ENCODE measurements around the gene THEMIS.
"Not testable (repeated sequence)": the region's sequence is repeated elsewhere in the genome, so short reads cannot be mapped to it uniquely, and the experiment has no call there.

The THEMIS gene

DNA sequence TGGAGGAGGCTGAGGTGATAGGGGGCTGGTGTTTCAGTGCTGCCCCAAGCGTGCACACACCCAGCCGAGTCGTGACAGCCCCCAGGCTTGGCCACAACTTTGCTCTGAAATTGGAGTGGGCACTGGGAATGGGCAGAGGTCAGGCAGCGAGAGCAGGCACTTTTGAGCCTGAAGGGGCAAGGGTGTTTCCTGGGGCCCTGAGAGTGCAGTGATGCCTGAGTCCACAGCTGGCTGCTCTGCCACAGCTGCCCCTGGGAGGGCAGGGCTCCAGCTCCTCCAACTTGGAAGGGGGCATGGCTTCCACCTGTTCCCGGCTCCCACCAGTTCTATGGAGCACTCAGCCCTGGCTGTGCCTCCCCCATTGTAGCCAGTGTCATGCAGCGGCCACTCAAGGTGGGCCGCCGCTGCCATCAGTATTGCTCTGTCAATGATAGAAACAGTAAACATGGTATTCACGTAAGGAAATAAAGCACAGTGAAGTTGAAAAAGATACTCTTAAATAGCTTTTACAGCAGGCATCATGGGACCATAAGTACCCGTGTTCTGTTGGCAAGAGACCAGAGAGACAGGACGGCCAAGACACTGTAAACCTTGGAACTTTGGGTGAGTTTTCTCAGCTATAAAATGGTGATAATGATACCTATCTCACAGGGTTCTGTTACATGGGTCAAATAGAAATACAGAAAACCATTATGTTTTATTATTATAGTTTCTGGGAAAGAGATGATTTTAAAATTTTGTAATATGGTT lies 108.9 kb downstream of the THEMIS start:
- no peaks in the 10 kb centered on the region for H3K9me3 ChIP-seq (ENCODE audit: control insufficient read depth, insufficient read depth, low read length)
- H3K36me3 ChIP-seq (ENCODE audit: control insufficient read depth, insufficient read depth, low read length), result no peaks in the 10 kb centered on the region
- H3K27me3 ChIP-seq (ENCODE audit: control insufficient read depth, insufficient read depth, low read length), result no peaks in the 10 kb centered on the region
- no peaks in the 10 kb centered on the region for H3K4me1 ChIP-seq (ENCODE audit: control insufficient read depth, insufficient read depth, low read length)
- H3K4me3 ChIP-seq (ENCODE audit: low read depth, low read length), result no peak overlapping the region
- H3K9ac ChIP-seq (ENCODE audit: low read depth, low read length), result no peak overlapping the region

DNA sequence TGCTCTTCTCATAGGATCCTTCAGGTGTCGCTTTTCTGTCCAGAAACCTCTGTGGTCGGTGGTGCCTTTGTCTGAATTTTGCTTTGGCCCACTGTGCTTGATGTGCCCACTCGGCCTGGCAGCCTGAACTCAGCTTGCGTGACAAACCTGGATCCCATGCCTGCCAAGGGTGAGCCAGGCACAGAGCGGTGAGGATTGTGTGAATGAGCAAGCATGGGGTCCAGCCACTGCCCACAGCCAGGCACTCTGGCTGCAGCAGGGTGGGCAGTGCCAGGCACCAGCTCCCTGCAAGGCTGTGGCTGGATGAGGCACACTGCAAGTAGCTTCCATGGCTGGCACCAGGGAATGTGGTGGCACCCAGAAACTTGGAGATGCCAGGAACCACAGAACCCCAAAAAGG lies 110.3 kb downstream of the THEMIS start:
- Histone ChIP-seq H3K9me3 (ENCODE audit: control insufficient read depth, insufficient read depth, low read length) (no peaks in the 10 kb centered on the region), H3K4me3 (ENCODE audit: low read depth, low read length) (no peak overlapping the region), H3K27me3 (ENCODE audit: control insufficient read depth, insufficient read depth, low read length) (no peaks in the 10 kb centered on the region), H3K36me3 (ENCODE audit: control insufficient read depth, insufficient read depth, low read length) (no peaks in the 10 kb centered on the region), H3K9ac (ENCODE audit: low read depth, low read length) (no peak overlapping the region), H3K4me1 (ENCODE audit: control insufficient read depth, insufficient read depth, low read length) (no peaks in the 10 kb centered on the region)

- Histone ChIP-seq H3K27me3 (ENCODE audit: control insufficient read depth, insufficient read depth, low read length) (no peaks in the 10 kb centered on the region), H3K9ac (ENCODE audit: low read depth, low read length) (no peak overlapping the region), H3K36me3 (ENCODE audit: control insufficient read depth, insufficient read depth, low read length) (no peaks in the 10 kb centered on the region), H3K4me1 (ENCODE audit: control insufficient read depth, insufficient read depth, low read length) (no peaks in the 10 kb centered on the region), H3K4me3 (ENCODE audit: low read depth, low read length) (no peak overlapping the region), H3K9me3 (ENCODE audit: control insufficient read depth, insufficient read depth, low read length) (no peaks in the 10 kb centered on the region)
Observed at GRCh38 chr6:127786109-127786508, 114.7 kb downstream of the THEMIS start.

DNA sequence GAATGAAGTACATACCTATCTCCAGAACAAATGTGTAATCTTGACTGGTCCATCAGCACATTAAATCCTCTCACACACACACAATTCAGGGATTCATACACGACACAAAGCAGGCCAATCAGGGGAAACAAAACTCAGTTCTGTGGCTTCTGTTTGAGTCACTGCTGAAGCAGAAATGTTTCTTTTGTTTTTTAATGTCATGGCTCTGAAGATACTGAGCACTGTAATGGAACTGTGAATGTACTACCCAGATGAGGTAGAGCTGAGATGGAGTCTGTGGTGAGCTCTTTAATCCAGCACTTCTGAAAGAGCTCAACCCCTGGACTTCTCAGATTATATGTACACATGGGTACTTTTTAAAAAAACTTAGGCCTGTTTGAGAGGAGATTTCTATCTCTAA lies 116.4 kb downstream of the THEMIS start:
- Histone ChIP-seq H3K4me1 (ENCODE audit: control insufficient read depth, insufficient read depth, low read length) (no peaks in the 10 kb centered on the region), H3K4me3 (ENCODE audit: low read depth, low read length) (no peak overlapping the region), H3K36me3 (ENCODE audit: control insufficient read depth, insufficient read depth, low read length) (no peaks in the 10 kb centered on the region), H3K9me3 (ENCODE audit: control insufficient read depth, insufficient read depth, low read length) (no peaks in the 10 kb centered on the region), H3K9ac (ENCODE audit: low read depth, low read length) (no peak overlapping the region), H3K27me3 (ENCODE audit: control insufficient read depth, insufficient read depth, low read length) (no peaks in the 10 kb centered on the region)

- H3K9ac ChIP-seq (ENCODE audit: low read depth, low read length); H3K9me3 ChIP-seq (ENCODE audit: control insufficient read depth, insufficient read depth, low read length); H3K4me1 ChIP-seq (ENCODE audit: control insufficient read depth, insufficient read depth, low read length): not testable (repeated sequence)
Observed at GRCh38 chr6:127781636-127782272, 119.1 kb downstream of the THEMIS start.

DNA sequence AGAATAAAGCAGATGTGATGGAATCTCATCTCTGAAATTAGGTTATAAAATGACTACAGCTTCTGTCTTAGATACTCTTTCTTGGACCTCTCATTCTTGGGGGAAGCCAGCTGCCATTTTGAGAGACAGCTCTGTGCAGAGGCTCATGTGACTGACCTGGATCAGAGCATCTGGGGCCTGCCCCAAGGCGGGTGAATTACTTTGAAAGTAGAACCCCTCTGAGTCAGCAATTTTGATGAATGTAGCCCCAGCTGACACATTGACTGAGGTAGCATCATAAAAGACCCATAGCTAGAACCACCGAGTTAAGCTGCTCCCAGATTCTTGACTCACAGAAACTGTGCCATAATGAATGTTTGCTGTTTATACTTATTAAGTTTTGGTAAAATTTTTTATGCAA lies 124.5 kb downstream of the THEMIS start:
- Histone ChIP-seq H3K4me3 (ENCODE audit: low read depth, low read length) (no peak overlapping the region), H3K9ac (ENCODE audit: low read depth, low read length) (no peak overlapping the region), H3K4me1 (ENCODE audit: control insufficient read depth, insufficient read depth, low read length) (no peaks in the 10 kb centered on the region), H3K9me3 (ENCODE audit: control insufficient read depth, insufficient read depth, low read length) (no peaks in the 10 kb centered on the region), H3K27me3 (ENCODE audit: control insufficient read depth, insufficient read depth, low read length) (no peaks in the 10 kb centered on the region), H3K36me3 (ENCODE audit: control insufficient read depth, insufficient read depth, low read length) (no peaks in the 10 kb centered on the region)

More at GRCh38 chr6:127781636-127782272, 119.1 kb downstream of the THEMIS start:
- not testable (repeated sequence) for H3K4me3 ChIP-seq (ENCODE audit: low read depth, low read length); H3K27me3 ChIP-seq (ENCODE audit: control insufficient read depth, insufficient read depth, low read length); H3K36me3 ChIP-seq (ENCODE audit: control insufficient read depth, insufficient read depth, low read length)

- H3K27me3 ChIP-seq (ENCODE audit: control insufficient read depth, insufficient read depth, low read length), result no peaks in the 10 kb centered on the region
- H3K4me3 ChIP-seq (ENCODE audit: low read depth, low read length), result no peak overlapping the region
- H3K36me3 ChIP-seq (ENCODE audit: control insufficient read depth, insufficient read depth, low read length), result no peaks in the 10 kb centered on the region
- no peaks in the 10 kb centered on the region for H3K4me1 ChIP-seq (ENCODE audit: control insufficient read depth, insufficient read depth, low read length)
- no peaks in the 10 kb centered on the region for H3K9me3 ChIP-seq (ENCODE audit: control insufficient read depth, insufficient read depth, low read length)
- no peak overlapping the region for H3K9ac ChIP-seq (ENCODE audit: low read depth, low read length)
Observed at GRCh38 chr6:127775371-127775770, 125.5 kb downstream of the THEMIS start.

DNA sequence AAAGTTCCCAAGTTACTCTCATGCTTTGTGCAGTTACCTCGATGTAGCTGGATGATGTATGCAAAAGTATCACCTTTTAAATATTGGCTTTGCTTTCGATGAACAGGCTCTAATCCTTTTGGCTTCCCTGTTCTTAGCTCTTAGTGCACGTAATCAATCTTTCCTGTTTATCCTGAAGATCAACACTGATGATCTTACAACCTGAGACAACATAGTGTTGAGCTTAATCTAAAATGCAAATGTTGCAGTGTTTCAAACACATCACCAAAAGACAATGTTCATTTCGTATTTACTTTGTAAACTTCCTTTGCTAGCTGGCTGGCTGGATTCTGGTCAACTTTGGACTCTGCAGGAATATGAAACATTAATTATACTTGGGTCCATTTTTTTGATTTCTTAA lies 132.1 kb downstream of the THEMIS start:
- no peaks in the 10 kb centered on the region for H3K4me1 ChIP-seq (ENCODE audit: control insufficient read depth, insufficient read depth, low read length)
- H3K9me3 ChIP-seq (ENCODE audit: control insufficient read depth, insufficient read depth, low read length), result no peaks in the 10 kb centered on the region
- H3K4me3 ChIP-seq (ENCODE audit: low read depth, low read length), result no peak overlapping the region
- no peak overlapping the region for H3K9ac ChIP-seq (ENCODE audit: low read depth, low read length)
- no peaks in the 10 kb centered on the region for H3K36me3 ChIP-seq (ENCODE audit: control insufficient read depth, insufficient read depth, low read length)
- no peaks in the 10 kb centered on the region for H3K27me3 ChIP-seq (ENCODE audit: control insufficient read depth, insufficient read depth, low read length)

DNA sequence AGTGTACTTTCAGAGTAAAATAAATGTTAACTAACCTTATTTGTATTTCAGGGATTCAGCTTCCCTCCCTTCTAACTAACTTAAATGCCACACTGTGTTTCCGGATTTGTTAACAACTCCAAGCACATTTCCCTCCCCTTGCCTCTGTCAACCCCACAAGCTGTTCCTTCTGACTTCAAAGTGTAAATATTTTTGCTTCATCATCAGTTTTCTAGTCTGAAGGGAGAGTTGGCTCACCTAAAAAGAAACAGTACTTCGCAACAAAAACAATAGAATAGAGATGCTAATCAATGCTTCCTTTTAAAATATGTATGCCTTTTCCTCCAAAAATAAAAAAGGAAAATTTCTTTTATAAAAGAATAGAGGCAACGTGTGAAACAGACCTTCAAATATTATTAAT lies 132.6 kb downstream of the THEMIS start:
- no peak overlapping the region for H3K4me3 ChIP-seq (ENCODE audit: low read depth, low read length)
- H3K9ac ChIP-seq (ENCODE audit: low read depth, low read length), result no peak overlapping the region
- H3K4me1 ChIP-seq (ENCODE audit: control insufficient read depth, insufficient read depth, low read length), result no peaks in the 10 kb centered on the region
- H3K9me3 ChIP-seq (ENCODE audit: control insufficient read depth, insufficient read depth, low read length), result no peaks in the 10 kb centered on the region
- no peaks in the 10 kb centered on the region for H3K36me3 ChIP-seq (ENCODE audit: control insufficient read depth, insufficient read depth, low read length)
- no peaks in the 10 kb centered on the region for H3K27me3 ChIP-seq (ENCODE audit: control insufficient read depth, insufficient read depth, low read length)

DNA sequence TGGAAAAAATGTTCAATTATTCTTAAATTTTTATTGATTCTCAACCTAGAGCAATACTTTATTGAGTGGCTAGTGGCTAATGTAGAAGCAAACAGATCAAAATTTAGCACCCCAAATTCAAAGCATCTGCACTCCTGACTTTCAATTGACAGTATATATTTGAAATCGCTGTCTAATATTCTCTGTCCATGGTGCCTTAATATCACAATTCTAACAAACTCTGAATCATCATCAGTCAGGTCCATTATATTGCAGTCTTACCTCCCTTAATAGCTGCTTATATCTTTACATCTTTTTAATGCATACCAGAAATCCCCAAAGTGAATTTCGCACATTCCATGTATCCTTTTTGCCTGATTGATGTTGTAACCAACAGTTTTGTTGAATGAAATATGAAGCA lies 134.9 kb downstream of the THEMIS start:
- H3K9ac ChIP-seq (ENCODE audit: low read depth, low read length), result no peak overlapping the region
- H3K9me3 ChIP-seq (ENCODE audit: control insufficient read depth, insufficient read depth, low read length), result no peaks in the 10 kb centered on the region
- H3K27me3 ChIP-seq (ENCODE audit: control insufficient read depth, insufficient read depth, low read length), result no peaks in the 10 kb centered on the region
- no peaks in the 10 kb centered on the region for H3K36me3 ChIP-seq (ENCODE audit: control insufficient read depth, insufficient read depth, low read length)
- H3K4me3 ChIP-seq (ENCODE audit: low read depth, low read length), result no peak overlapping the region
- H3K4me1 ChIP-seq (ENCODE audit: control insufficient read depth, insufficient read depth, low read length), result no peaks in the 10 kb centered on the region

GRCh38 chr6:127762284-127762683 lies 138.6 kb downstream of the THEMIS start:
- H3K36me3 ChIP-seq (ENCODE audit: control insufficient read depth, insufficient read depth, low read length), result no peaks in the 10 kb centered on the region
- H3K27me3 ChIP-seq (ENCODE audit: control insufficient read depth, insufficient read depth, low read length), result no peaks in the 10 kb centered on the region
- H3K4me1 ChIP-seq (ENCODE audit: control insufficient read depth, insufficient read depth, low read length), result no peaks in the 10 kb centered on the region
- no peaks in the 10 kb centered on the region for H3K9me3 ChIP-seq (ENCODE audit: control insufficient read depth, insufficient read depth, low read length)
- H3K9ac ChIP-seq (ENCODE audit: low read depth, low read length), result no peak overlapping the region
- no peak overlapping the region for H3K4me3 ChIP-seq (ENCODE audit: low read depth, low read length)

GRCh38 chr6:127761084-127761483 lies 139.8 kb downstream of the THEMIS start:
- Histone ChIP-seq H3K4me1 (ENCODE audit: control insufficient read depth, insufficient read depth, low read length) (no peaks in the 10 kb centered on the region), H3K9ac (ENCODE audit: low read depth, low read length) (no peak overlapping the region), H3K4me3 (ENCODE audit: low read depth, low read length) (no peak overlapping the region), H3K36me3 (ENCODE audit: control insufficient read depth, insufficient read depth, low read length) (no peaks in the 10 kb centered on the region), H3K27me3 (ENCODE audit: control insufficient read depth, insufficient read depth, low read length) (no peaks in the 10 kb centered on the region), H3K9me3 (ENCODE audit: control insufficient read depth, insufficient read depth, low read length) (no peaks in the 10 kb centered on the region)
